Gastrocnemius medialis (tissue), 4 donors: ENCODE data around the gene SCYL1. TPM values are rescaled to one million over a fixed set of nuclear protein-coding genes. Genes with fewer than 3 reads are reported as not detected.

ENCODE experiments used
- ATAC-seq, 2 donors: fragments of 150-250 bp; one replicate each; pipeline ENCODE4 v1.9.1; 2016
- DNase-seq, 2 donors: peaks; one replicate each; pipeline ENCODE4 v3.0.0-alpha.2; 2019
- H3K27ac ChIP-seq, 4 donors: fragments of 200-600 bp; sonication (generic); 1 replicate in 1 of 4; 2 replicates in 3 of 4; pipeline ENCODE4 v1.5.1; 2016 to 2018; ENCODE audit warnings: mild to moderate bottlenecking in 2 of 4, moderate library complexity in 1 of 4
- H3K27me3 ChIP-seq, 3 donors: fragments of 200-600 bp; sonication (generic) in 2 of 3; 1 replicate in 1 of 3; 2 replicates in 2 of 3; pipeline versions ENCODE4 v1.5.1 to v1.6.0; 2016 to 2019; ENCODE audit warnings: mild to moderate bottlenecking in 1 of 3, moderate library complexity in 1 of 3
- H3K36me3 ChIP-seq, 2 donors: fragments of 200-600 bp; sonication (generic) in 1 of 2; one replicate each; pipeline ENCODE4 v1.5.1; 2017 to 2018
- H3K4me1 ChIP-seq, 2 donors: fragments of 200-600 bp; sonication (generic) in 1 of 2; one replicate each; pipeline ENCODE4 v1.5.1; 2016 to 2017; ENCODE audit warnings: mild to moderate bottlenecking in 2 of 2
- H3K4me3 ChIP-seq, 4 donors: fragments of 200-600 bp; sonication (generic) in 3 of 4; 1 replicate in 1 of 4; 2 replicates in 3 of 4; pipeline ENCODE4 v1.5.1; 2016 to 2019; ENCODE audit warnings: mild to moderate bottlenecking in 2 of 4
- H3K9me3 ChIP-seq, 3 donors: fragments of 200-600 bp; sonication (generic) in 2 of 3; 1 replicate in 1 of 3; 2 replicates in 2 of 3; pipeline ENCODE4 v1.5.1; 2016 to 2019
- POLR2A ChIP-seq, 2 donors: fragments of 450-650 bp; IDR thresholded peaks; one replicate each; pipeline ENCODE4 v1.6.1; 2017; ENCODE audit warnings: antibody characterized with exemption in 2 of 2, mild to moderate bottlenecking in 2 of 2, moderate library complexity in 2 of 2
- in situ Hi-C, 4 donors: fragments of 200-750 bp; cut with MboI; loops; one replicate each; pipeline versions ENCODE4 v1.15.0 to v1.8.0; 2017; ENCODE audit warnings: low sequenced_read_pairs in 4 of 4
- intact Hi-C: fragments of 100-400 bp; cut with DNase I; formaldehyde crosslinking; loops from one replicate; pipeline ENCODE4 v1.15.1; 2023; ENCODE audit warnings: low total_unique reads
- total RNA-seq, 4 donors: library from RNA; depleted of rRNA; stranded (reverse); fragments of >200 nt; gene quantifications; one replicate each; pipeline versions ENCODE4 v1.1.0 to v1.2.3, GENCODE V29; 2016
- TF ChIP-seq, protein P1 (sequence below), 5 experiments: fragments of 450-650 bp in 3 of 5; fragments of 200-600 bp in 2 of 5; sonication (generic) in 2 of 5; IDR thresholded peaks in 4 of 5; conservative IDR thresholded peaks in 1 of 5; 1 replicate in 4 of 5; 2 replicates in 1 of 5; pipeline ENCODE4 v1.5.1; 2016 to 2019; ENCODE audit warnings: antibody characterized with exemption in 5 of 5, mild to moderate bottlenecking in 3 of 5, moderate library complexity in 3 of 5

The SCYL1 gene
- total RNA-seq, 4 donors from 2014 or later: 120 to 162 (median 133) TPM

DNA sequence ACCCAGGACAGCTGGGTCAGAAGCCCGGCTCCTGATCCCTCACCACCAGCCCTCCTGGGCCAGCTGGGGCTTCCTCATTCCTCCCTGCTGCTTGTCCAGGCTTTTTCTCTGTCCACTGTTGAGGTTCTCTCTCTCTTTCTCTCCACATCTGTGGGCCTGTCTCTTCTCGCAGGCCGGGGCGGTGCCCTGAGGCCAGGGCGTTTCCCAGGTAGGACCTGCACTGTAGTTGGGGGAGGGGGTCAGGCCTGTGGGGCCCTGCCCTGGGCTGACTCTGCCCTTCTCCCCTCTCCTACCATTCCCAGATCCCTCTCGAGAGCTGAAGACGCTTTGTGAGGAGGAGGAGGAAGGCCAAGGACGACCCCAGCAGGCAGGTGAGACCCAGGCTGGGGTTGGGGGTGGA, 55.9 kb downstream of the SCYL1 start:
- DNase-seq (no peak), ATAC-seq (no peak)
- Histone ChIP-seq H3K27ac (peak overlapping the region; percentile 100), H3K4me3 (no peak overlapping the region), H3K9me3 (no peaks in the 10 kb centered on the region), H3K27me3 (no peaks in the 10 kb centered on the region), H3K36me3 (peaks cover 0 to 54% of the 10 kb centered on the region in 2 donors), H3K4me1 (peaks cover 44 to 48% of the 10 kb centered on the region in 2 donors)
- intact Hi-C loops: no loop called here
- no peak for TF ChIP-seq POLR2A (IDR thresholded peaks at IDR 0.05)
- TF ChIP-seq, protein P1, sequence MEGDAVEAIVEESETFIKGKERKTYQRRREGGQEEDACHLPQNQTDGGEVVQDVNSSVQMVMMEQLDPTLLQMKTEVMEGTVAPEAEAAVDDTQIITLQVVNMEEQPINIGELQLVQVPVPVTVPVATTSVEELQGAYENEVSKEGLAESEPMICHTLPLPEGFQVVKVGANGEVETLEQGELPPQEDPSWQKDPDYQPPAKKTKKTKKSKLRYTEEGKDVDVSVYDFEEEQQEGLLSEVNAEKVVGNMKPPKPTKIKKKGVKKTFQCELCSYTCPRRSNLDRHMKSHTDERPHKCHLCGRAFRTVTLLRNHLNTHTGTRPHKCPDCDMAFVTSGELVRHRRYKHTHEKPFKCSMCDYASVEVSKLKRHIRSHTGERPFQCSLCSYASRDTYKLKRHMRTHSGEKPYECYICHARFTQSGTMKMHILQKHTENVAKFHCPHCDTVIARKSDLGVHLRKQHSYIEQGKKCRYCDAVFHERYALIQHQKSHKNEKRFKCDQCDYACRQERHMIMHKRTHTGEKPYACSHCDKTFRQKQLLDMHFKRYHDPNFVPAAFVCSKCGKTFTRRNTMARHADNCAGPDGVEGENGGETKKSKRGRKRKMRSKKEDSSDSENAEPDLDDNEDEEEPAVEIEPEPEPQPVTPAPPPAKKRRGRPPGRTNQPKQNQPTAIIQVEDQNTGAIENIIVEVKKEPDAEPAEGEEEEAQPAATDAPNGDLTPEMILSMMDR (IDR thresholded peaks at IDR 0.05 in 4 of 5, conservative IDR thresholded peaks at IDR 0.05 in 1 of 5): no peak
- in situ Hi-C loops: no loop called here

DNA sequence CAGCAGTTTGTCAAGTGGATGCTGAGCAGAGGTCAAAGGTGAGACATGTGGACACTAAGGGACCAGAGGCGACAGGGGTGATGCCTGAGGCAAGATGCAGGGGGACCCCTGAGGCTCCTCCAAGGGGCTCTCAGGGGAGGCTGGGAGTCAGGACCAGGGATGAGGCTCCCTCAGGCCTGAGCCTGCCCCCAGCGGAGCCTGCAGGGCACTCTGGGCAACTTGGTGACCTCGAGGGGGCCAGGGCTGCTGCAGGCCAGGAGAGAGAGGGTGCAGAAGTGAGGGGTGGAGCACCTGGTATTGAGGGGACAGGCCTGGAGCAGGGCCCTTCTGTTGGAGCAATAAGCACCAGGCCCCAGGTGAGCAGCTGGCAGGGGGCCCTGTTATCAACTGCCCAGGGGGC, 57.0 kb downstream of the SCYL1 start:
- in situ Hi-C loops (no loop called here), intact Hi-C loops (no loop called here)
- ATAC-seq: no peak
- Histone ChIP-seq H3K4me1 (peaks cover 51 to 54% of the 10 kb centered on the region in 2 donors), H3K36me3 (peaks cover 0 to 60% of the 10 kb centered on the region in 2 donors), H3K27me3 (no peaks in the 10 kb centered on the region), H3K4me3 (no peak overlapping the region), H3K9me3 (no peaks in the 10 kb centered on the region), H3K27ac (peak overlapping the region; percentile 100)
- DNase-seq: no peak
- TF ChIP-seq, protein P1 (IDR thresholded peaks at IDR 0.05 in 4 of 5, conservative IDR thresholded peaks at IDR 0.05 in 1 of 5): no peak
- TF ChIP-seq POLR2A (IDR thresholded peaks at IDR 0.05): no peak

DNA sequence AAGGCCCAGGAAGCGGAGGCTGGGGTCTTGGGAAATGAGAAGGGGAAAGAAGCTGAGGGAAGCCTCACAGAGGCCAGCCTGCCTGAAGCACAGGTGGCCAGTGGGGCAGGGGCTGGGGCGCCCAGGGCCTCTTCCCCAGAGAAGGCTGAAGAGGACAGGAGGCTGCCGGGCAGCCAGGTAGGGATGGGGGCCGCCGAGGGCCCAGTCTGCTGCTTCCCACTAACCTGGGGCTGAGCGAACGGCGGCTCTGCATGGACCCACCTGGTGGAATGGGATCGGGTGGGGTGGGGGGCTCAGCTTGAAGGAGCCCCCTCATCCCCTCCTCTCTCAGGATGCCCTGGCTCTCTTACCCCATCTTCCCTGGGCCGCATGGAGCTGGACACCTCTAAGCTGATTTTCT, 58.7 kb downstream of the SCYL1 start:
- Histone ChIP-seq H3K27me3 (no peaks in the 10 kb centered on the region), H3K9me3 (no peaks in the 10 kb centered on the region), H3K4me1 (peaks cover 51 to 54% of the 10 kb centered on the region in 2 donors), H3K36me3 (peaks cover 0 to 60% of the 10 kb centered on the region in 2 donors), H3K4me3 (no peak overlapping the region), H3K27ac (peak overlapping the region; percentile 100)
- DNase-seq (no peak), ATAC-seq (no peak)
- in situ Hi-C loops: no loop called here
- TF ChIP-seq, protein P1 (IDR thresholded peaks at IDR 0.05 in 4 of 5, conservative IDR thresholded peaks at IDR 0.05 in 1 of 5): no peak
- TF ChIP-seq POLR2A (IDR thresholded peaks at IDR 0.05): no peak
- intact Hi-C loops: no loop called here

DNA sequence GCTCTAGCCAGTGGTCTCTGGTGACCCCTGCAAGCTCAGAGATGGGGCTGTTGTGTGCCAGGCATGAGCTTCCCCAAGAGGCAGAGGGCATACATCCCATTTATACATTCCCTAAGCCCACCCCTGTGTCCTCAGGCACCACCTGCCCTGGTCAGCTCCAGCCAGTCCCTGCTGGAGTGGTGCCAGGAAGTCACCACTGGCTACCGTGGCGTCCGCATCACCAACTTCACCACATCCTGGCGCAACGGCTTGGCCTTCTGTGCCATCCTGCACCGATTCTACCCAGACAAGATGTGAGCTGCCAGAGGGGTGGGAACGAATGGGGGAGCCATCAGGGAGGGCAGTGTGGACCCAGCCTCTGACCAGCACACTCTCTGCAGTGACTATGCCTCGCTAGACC, 59.2 kb downstream of the SCYL1 start:
- H3K27me3 ChIP-seq: no peaks in the 10 kb centered on the region
- in situ Hi-C loops: no loop called here
- peak overlapping the region; percentile 100 for H3K27ac ChIP-seq
- H3K36me3 ChIP-seq: peaks cover 0 to 60% of the 10 kb centered on the region in 2 donors
- H3K4me1 ChIP-seq: peaks cover 51 to 54% of the 10 kb centered on the region in 2 donors
- H3K9me3 ChIP-seq: no peaks in the 10 kb centered on the region
- intact Hi-C loops: no loop called here
- ATAC-seq: no peak
- no peak for DNase-seq
- no peak overlapping the region for H3K4me3 ChIP-seq
- TF ChIP-seq, protein P1 (IDR thresholded peaks at IDR 0.05 in 4 of 5, conservative IDR thresholded peaks at IDR 0.05 in 1 of 5): no peak
- TF ChIP-seq POLR2A (IDR thresholded peaks at IDR 0.05): no peak

DNA sequence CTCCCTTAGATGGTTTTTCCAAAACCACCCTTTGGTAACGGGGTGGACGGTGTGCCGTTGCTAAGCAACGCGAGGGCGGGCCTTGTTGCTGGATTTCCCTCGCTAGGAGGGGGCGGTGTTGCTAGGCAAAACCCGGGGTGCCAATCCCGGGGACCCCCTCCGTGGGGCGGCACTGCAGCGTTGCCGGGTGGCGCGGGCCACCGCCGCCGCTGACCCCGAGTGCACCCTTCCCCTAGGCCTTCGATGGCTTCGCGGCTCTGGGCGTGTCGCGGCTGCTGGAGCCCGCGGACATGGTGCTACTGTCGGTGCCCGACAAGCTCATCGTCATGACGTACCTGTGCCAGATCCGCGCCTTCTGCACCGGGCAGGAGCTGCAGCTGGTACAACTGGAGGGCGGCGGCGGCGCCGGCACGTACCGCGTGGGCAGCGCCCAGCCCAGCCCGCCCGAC, 59.9 kb downstream of the SCYL1 start:
- H3K36me3 ChIP-seq: peaks cover 0 to 58% of the 10 kb centered on the region in 2 donors
- TF ChIP-seq POLR2A (IDR thresholded peaks at IDR 0.05): no peak
- TF ChIP-seq, protein P1 (IDR thresholded peaks at IDR 0.05 in 4 of 5, conservative IDR thresholded peaks at IDR 0.05 in 1 of 5): no peak
- DNase-seq: no peak
- no peak overlapping the region for H3K4me3 ChIP-seq
- H3K9me3 ChIP-seq: no peaks in the 10 kb centered on the region
- in situ Hi-C loops: no loop called here
- ATAC-seq: no peak
- peak overlapping the region; percentile 100 for H3K27ac ChIP-seq
- peaks cover 56% of the 10 kb centered on the region in 2 donors for H3K4me1 ChIP-seq
- intact Hi-C loops: no loop called here
- H3K27me3 ChIP-seq: no peaks in the 10 kb centered on the region
